Progenitor cell of endocrine pancreas (in vitro differentiated cells): Measurements from ENCODE around the gene EPHB3. TPM values are rescaled to one million over a fixed set of nuclear protein-coding genes. Genes with fewer than 3 reads are reported as not detected.

Experiments used
- DNase-seq: peaks from one replicate; pipeline ENCODE4 v3.0.0; 2021; ENCODE audit warnings: low spot score; ENCODE audit not compliant: unreplicated experiment
- H3K27ac Mint-ChIP-seq: 2 replicates; pipeline ENCODE4 v1.8.0; 2021; ENCODE audit warnings: mild to moderate bottlenecking, moderate library complexity, mixed read lengths
- H3K27me3 Mint-ChIP-seq: 2 replicates; pipeline ENCODE4 v1.8.0; 2021; ENCODE audit warnings: mixed read lengths
- H3K36me3 Mint-ChIP-seq: 2 replicates; pipeline ENCODE4 v1.8.0; 2022; ENCODE audit warnings: mixed read lengths; ENCODE audit not compliant: insufficient read depth
- H3K4me1 Mint-ChIP-seq: 2 replicates; pipeline ENCODE4 v1.8.0; 2021; ENCODE audit warnings: low read depth, mixed read lengths
- H3K4me3 Mint-ChIP-seq: 2 replicates; pipeline ENCODE4 v1.8.0; 2021; ENCODE audit warnings: low read depth, mild to moderate bottlenecking, moderate library complexity, mixed read lengths
- H3K9me3 Mint-ChIP-seq: 2 replicates; pipeline ENCODE4 v1.8.0; 2021; ENCODE audit warnings: low read depth, mixed read lengths
- total RNA-seq: library from RNA; stranded (reverse); gene quantifications from 2 replicates; pipeline ENCODE4 v1.2.1, GENCODE V29; 2021
- TF ChIP-seq, protein P1 (sequence below): fragments of 200-600 bp; sonication (generic); IDR thresholded peaks from one replicate; pipeline ENCODE4 v1.5.0; 2021; ENCODE audit warnings: antibody characterized with exemption, mild to moderate bottlenecking; ENCODE audit not compliant: unreplicated experiment

The EPHB3 gene
- total RNA-seq, 1 donor from 2014 or later, result 11.7 TPM

GRCh38 chr3:184561913-184562877, 610 bp downstream of the EPHB3 start:
- TF ChIP-seq, protein P1, sequence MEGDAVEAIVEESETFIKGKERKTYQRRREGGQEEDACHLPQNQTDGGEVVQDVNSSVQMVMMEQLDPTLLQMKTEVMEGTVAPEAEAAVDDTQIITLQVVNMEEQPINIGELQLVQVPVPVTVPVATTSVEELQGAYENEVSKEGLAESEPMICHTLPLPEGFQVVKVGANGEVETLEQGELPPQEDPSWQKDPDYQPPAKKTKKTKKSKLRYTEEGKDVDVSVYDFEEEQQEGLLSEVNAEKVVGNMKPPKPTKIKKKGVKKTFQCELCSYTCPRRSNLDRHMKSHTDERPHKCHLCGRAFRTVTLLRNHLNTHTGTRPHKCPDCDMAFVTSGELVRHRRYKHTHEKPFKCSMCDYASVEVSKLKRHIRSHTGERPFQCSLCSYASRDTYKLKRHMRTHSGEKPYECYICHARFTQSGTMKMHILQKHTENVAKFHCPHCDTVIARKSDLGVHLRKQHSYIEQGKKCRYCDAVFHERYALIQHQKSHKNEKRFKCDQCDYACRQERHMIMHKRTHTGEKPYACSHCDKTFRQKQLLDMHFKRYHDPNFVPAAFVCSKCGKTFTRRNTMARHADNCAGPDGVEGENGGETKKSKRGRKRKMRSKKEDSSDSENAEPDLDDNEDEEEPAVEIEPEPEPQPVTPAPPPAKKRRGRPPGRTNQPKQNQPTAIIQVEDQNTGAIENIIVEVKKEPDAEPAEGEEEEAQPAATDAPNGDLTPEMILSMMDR, result no peak
- Mint-ChIP-seq H3K4me3 (peak overlapping the region; percentile 83), H3K9me3 (no peaks in the 10 kb centered on the region), H3K27me3 (peaks cover 53% of the 10 kb centered on the region), H3K27ac (peak overlapping the region; percentile 81), H3K4me1 (peaks cover 41% of the 10 kb centered on the region), H3K36me3 (no peaks in the 10 kb centered on the region)
- DNase-seq, result no peak

DNA sequence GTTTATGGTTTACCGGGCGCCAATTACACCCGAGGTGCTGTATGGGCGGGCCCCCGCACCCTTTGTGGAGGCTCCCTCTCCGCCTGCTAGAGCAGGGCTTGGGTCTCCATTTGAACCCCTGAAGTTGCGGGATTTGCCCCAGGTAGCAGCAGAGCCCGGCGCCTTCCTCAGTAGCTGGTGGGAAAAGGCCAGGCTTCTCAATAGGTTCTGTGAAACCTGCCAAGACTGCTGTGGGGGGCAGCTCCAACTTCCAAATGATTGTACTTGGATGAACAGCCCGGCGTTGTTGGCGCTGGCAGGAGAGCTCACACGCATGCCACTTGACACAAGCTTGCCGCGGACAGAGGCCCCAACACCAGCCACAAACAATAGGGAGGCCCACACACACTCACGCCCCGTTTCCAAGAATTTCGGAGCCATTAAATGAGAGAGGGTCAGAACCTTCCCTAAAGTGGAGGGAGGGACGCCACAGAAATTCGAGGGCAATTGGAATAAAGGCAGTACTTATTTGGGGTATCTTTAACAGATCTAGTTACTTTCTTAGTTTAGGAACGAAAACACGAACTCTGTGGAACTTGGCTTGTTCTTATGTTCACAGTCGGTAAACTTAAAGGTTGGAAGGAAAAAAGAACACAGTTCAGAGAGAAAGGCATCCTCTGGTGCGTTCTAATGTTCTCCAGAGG, 1.4 kb downstream of the EPHB3 start:
- Mint-ChIP-seq H3K36me3 (no peaks in the 10 kb centered on the region), H3K27ac (no peak overlapping the region), H3K27me3 (peaks cover 51% of the 10 kb centered on the region), H3K4me1 (peaks cover 48% of the 10 kb centered on the region), H3K9me3 (no peaks in the 10 kb centered on the region), H3K4me3 (peak overlapping the region; percentile 62)
- TF ChIP-seq, protein P1, result no peak
- no peak for DNase-seq

- DNase-seq, result no peak
- TF ChIP-seq, protein P1, result no peak
- Mint-ChIP-seq H3K9me3 (no peaks in the 10 kb centered on the region), H3K4me1 (peaks cover 50% of the 10 kb centered on the region), H3K4me3 (peak overlapping the region; percentile 62), H3K36me3 (no peaks in the 10 kb centered on the region), H3K27ac (no peak overlapping the region), H3K27me3 (peaks cover 46% of the 10 kb centered on the region)
These were observed 2.0 kb downstream of the EPHB3 start for GRCh38 chr3:184563561-184563925.

- TF ChIP-seq, protein P1, result no peak
- Mint-ChIP-seq H3K27me3 (peaks cover 40% of the 10 kb centered on the region), H3K9me3 (no peaks in the 10 kb centered on the region), H3K36me3 (no peaks in the 10 kb centered on the region), H3K27ac (no peak overlapping the region), H3K4me1 (peaks cover 45% of the 10 kb centered on the region), H3K4me3 (peak overlapping the region; percentile 62)
- no peak for DNase-seq
These were observed 2.5 kb downstream of the EPHB3 start for GRCh38 chr3:184563941-184564684.
